GM12891 (cell line): Measurements from ENCODE around the gene TRERF1.

Source experiments
- PAX5 ChIP-seq: IDR thresholded peaks from 2 replicates; pipeline ENCODE4 v1.6.1; 2011; ENCODE audit warnings: low read length, moderate library complexity, mild to moderate bottlenecking; ENCODE audit not compliant: insufficient read depth, severe bottlenecking
- POLR2A ChIP-seq: IDR thresholded peaks from 2 replicates; pipeline ENCODE4 v1.6.1; 2011; ENCODE audit warnings: low read depth, low read length, control low read depth
- POLR2AphosphoS5 ChIP-seq: IDR thresholded peaks from 2 replicates; pipeline ENCODE4 v1.6.1; 2011; ENCODE audit warnings: low read depth, low read length, control low read depth

DNA sequence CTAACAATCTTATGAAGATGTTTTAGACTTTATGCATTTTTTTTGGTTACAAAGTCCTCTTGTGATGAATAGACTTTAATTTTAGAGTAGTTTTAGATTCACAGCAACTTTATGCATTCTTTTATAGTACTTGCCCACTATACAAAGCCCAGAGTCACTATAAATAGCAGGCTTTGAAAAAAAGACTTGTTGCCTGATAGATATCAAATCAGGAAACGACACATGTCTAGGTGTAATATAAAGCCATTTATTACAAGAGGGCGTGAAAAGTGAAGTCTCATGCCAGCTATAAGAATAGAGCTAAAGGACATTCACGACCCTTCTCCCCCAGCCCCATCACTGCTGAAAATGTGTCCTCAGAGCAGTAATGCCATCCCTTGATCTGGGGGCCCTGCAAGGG lies 156.0 kb downstream of the TRERF1 start:
- no peak for TF ChIP-seq POLR2AphosphoS5
- no peak for TF ChIP-seq POLR2A
- no peak for TF ChIP-seq PAX5
